D721Med (cell line): Measurements from ENCODE around the gene GDPGP1.
"Not testable (repeated sequence)": the region's sequence is repeated elsewhere in the genome, so short reads cannot be mapped to it uniquely, and the experiment has no call there.

Source experiments
- DNase-seq: peaks from one replicate; pipeline ENCODE4 v3.0.0; 2011; ENCODE audit warnings: low spot score; ENCODE audit not compliant: insufficient read length
- FAIRE-seq: peaks from 2 replicates; lab custom pipeline; 2011; peaks lifted over from hg19 to GRCh38; lab: Jason Lieb, UNC
- TF ChIP-seq, protein P1 (sequence below): IDR thresholded peaks from 2 replicates; pipeline ENCODE4 v1.5.1; 2012; ENCODE audit warnings: mild to moderate bottlenecking, control low read depth; ENCODE audit not compliant: insufficient read depth; ENCODE audit errors: missing control alignments

Gene GDPGP1

DNA sequence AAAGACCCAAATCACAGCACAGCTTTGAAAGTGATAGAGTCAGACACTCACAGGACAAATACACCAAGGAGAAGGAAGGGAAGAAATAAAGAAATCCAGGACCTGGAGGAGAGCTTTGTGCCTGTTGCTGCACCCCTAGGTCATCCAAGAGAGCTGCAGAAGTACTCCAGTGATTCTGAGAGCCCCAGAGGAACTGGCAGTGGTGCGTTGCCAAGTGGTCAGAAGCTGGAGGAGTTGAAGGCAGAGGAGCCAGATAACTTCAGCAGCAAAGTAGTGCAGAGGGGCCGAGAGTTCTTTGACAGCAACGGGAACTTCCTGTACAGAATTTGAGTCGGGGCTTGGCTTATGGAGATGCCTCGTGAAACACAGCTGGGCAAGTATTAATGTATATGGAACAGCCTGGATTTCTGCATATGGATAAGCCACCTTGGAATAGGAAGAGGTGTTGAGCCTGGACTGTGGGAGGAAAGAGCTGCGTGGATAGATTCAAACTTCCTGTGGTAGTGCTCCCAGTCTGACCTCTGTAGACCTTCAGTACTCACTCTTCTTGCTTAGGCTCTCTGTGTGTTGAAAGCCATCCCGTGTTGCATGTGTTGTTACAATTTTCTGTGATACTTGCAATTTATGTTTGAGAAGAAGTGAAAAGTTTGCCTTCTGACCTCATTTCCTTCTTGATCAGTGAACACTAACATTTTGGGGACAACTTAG lies 37.6 kb downstream of the GDPGP1 start:
- DNase-seq: no peak
- TF ChIP-seq, protein P1, sequence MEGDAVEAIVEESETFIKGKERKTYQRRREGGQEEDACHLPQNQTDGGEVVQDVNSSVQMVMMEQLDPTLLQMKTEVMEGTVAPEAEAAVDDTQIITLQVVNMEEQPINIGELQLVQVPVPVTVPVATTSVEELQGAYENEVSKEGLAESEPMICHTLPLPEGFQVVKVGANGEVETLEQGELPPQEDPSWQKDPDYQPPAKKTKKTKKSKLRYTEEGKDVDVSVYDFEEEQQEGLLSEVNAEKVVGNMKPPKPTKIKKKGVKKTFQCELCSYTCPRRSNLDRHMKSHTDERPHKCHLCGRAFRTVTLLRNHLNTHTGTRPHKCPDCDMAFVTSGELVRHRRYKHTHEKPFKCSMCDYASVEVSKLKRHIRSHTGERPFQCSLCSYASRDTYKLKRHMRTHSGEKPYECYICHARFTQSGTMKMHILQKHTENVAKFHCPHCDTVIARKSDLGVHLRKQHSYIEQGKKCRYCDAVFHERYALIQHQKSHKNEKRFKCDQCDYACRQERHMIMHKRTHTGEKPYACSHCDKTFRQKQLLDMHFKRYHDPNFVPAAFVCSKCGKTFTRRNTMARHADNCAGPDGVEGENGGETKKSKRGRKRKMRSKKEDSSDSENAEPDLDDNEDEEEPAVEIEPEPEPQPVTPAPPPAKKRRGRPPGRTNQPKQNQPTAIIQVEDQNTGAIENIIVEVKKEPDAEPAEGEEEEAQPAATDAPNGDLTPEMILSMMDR: no peak
- FAIRE-seq: no peak

DNA sequence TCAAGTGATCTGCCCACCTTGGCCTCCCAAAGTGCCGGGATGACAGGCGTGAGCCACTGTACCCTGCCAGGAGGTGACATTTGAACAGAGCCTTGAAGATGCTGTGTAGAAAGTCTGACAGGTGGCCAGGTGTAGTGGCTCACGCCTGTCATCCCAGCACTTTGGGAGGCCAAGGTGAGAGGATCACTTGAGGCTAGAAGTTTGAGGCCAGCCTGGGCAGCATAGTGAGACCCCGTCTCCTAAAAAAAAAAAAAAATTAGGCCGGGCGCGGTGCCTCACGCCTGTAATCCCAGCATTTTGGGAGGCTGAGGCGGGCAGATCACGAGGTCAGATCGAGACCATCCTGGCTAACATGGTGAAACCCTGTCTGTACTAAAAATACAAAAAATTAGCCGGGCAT lies 44.5 kb downstream of the GDPGP1 start:
- not testable (repeated sequence) for FAIRE-seq

DNA sequence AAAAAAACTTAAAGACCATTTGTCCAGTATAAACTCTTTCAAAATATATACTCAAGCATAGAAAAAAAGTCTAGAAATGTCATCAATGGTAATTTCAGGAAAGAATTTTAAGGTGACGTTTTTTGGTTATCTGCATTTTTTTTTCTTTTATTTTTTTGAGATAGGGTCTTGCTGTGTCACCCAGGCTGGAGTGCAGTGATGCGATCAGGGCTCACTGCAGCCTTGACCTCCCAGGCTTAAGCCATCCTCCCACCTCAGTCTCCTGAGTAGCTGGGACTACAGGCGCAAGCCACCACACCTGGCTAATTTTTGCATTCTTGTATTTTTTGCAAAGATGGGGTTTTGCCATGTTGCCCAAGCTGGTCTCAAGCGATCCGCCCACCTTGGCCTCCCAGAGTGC lies 46.7 kb downstream of the GDPGP1 start:
- not testable (repeated sequence) for DNase-seq, FAIRE-seq

More for the DNA sequence above, 44.5 kb downstream of the GDPGP1 start:
- DNase-seq: not testable (repeated sequence)

DNA sequence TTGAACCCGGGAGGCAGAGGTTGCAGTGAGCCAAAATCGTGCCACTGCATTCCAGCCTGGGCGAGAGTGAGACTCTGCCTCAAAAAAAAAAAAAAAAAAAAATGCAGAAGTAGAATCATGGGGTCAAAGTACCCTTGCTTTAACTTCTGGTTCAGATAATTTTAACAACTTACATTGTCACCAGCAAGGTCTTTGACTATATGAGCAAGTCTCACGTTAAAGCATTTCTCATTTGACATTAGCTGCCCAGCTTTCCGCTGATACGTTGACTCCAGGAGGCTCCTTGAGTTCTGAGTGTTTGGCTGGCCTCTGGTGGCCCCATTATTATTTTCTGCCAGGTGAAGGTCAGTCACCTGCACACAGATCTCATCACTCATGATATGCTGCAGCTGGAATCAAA lies 47.6 kb downstream of the GDPGP1 start:
- not testable (repeated sequence) for FAIRE-seq

DNA sequence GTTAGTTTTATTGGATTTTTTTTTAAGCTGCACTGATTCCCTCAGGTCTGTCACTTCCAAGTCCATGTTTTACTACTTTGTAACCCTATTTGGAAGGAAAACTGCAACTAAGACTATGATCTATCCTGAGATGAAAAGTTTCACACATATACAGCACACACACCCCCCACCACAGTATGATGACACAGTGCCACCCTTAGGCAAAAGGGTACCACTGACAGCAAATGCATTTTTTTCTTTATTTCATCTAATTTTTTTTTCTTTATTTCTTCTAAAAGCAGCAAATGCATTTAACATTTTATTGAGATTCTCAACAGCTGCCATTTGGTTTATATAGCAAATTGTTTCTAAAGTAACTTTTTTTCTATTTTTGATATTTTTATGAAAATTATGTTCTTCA lies 52.7 kb downstream of the GDPGP1 start:
- FAIRE-seq (no peak), DNase-seq (no peak)
- TF ChIP-seq, protein P1: peak; percentile 68

More for the DNA sequence above, 47.6 kb downstream of the GDPGP1 start:
- DNase-seq: not testable (repeated sequence)

DNA sequence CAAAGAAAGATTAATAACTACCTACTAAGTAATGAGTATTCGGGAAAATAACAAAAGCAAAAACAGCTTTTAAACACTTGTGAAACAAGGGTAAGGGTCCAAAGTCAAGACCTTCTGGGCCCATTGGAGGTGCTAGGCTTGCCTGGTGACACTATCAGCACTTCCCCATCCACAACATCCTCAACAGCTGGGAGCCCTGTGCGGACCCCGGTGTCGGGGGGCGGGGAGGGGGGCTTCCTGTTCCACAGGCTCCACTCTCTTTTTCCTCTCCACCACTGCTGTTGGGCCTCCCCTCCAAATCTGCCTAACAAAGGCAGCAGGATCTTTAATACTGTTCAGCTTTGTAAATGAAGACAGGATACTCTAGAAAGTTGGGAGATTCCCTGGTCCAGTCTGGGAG lies 53.1 kb downstream of the GDPGP1 start:
- FAIRE-seq (no peak), DNase-seq (no peak)
- TF ChIP-seq, protein P1: no peak

DNA sequence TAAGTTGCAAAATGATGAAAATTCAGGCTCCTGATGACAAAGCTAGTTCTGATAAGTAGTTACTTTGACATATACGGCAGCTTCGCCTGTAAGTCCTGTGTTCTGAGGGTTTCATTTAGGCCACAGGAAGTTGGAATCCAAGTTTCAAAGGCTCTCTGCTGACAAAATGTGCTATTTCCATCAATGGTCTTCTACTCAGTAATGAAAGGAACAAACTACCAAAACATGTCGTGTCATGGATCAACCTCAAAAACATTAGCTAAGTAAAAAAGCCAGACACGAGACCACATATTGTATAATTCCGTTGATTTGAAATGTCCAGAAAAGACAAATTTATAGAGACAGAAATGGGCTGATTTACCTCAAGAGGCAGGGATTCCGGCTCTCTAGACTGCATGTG lies 53.9 kb downstream of the GDPGP1 start:
- TF ChIP-seq, protein P1: no peak
- FAIRE-seq: no peak
- DNase-seq: no peak

DNA sequence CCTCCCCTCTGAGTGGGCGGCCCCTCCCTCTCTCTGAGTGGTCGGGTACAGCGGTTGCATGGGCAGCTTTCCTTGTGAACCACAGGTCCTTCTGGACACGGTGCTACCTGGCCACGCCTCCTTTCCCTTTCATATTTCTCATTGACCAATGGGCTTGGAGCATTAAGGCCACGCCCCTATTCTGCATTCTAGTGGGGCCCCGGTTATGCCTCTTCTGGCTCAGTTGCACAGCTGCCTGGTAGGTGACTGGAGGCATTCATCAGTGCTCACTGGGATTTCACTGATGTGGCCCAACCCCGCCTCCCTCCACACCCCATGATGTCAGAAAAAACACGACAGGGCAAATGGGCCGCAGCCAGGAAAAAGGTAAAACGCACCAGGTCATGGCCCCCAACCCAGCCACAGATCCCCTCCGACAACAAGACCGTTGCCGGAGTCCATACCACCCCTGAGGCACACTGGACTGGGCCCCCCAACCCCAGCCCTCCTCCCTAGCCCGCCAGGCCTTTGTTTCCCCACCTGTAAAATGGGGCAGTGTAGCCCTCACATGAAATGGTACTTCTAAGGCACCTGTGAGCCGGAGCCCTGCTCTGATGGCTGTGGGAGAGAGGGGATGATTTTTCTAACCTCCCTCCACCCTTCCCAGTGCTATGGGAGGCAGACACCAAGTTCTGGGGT lies 57.8 kb downstream of the GDPGP1 start:
- FAIRE-seq (no peak), DNase-seq (no peak)
- TF ChIP-seq, protein P1: no peak
